BE2C (cell line): ENCODE results near the gene CERK.

Experiments used
- DNase-seq: peaks from one replicate; pipeline ENCODE4 v3.0.0-alpha.2; 2020
- H3K27me3 ChIP-seq: fragments of 250-450 bp; sonication (Bioruptor Pico); 2 replicates; pipeline ENCODE4 v1.5.1; 2020; ENCODE audit warnings: mild to moderate bottlenecking
- H3K36me3 ChIP-seq: fragments of 250-450 bp; sonication (Bioruptor Pico); 2 replicates; pipeline ENCODE4 v1.5.1; 2020; ENCODE audit warnings: mild to moderate bottlenecking
- H3K4me1 ChIP-seq: fragments of 250-450 bp; sonication (Bioruptor Pico); 2 replicates; pipeline ENCODE4 v1.5.1; 2020
- H3K4me3 ChIP-seq: 2 replicates; pipeline ENCODE4 v1.5.1; 2011; ENCODE audit warnings: low read depth, low read length
- H3K9me3 ChIP-seq: fragments of 250-450 bp; sonication (Bioruptor Pico); 2 replicates; pipeline ENCODE4 v1.5.1; 2020
- TF ChIP-seq, protein P1 (sequence below): IDR thresholded peaks from 2 replicates; pipeline ENCODE4 v1.5.1; 2012; ENCODE audit warnings: mild to moderate bottlenecking, low read depth, low read length

CERK gene

GRCh38 chr22:46656856-46657654 lies 81.0 kb downstream of the CERK start:
- H3K4me3 ChIP-seq = no peak overlapping the region
- no peaks in the 10 kb centered on the region for H3K27me3 ChIP-seq
- no peaks in the 10 kb centered on the region for H3K9me3 ChIP-seq
- peaks cover 15% of the 10 kb centered on the region for H3K4me1 ChIP-seq
- TF ChIP-seq, protein P1, sequence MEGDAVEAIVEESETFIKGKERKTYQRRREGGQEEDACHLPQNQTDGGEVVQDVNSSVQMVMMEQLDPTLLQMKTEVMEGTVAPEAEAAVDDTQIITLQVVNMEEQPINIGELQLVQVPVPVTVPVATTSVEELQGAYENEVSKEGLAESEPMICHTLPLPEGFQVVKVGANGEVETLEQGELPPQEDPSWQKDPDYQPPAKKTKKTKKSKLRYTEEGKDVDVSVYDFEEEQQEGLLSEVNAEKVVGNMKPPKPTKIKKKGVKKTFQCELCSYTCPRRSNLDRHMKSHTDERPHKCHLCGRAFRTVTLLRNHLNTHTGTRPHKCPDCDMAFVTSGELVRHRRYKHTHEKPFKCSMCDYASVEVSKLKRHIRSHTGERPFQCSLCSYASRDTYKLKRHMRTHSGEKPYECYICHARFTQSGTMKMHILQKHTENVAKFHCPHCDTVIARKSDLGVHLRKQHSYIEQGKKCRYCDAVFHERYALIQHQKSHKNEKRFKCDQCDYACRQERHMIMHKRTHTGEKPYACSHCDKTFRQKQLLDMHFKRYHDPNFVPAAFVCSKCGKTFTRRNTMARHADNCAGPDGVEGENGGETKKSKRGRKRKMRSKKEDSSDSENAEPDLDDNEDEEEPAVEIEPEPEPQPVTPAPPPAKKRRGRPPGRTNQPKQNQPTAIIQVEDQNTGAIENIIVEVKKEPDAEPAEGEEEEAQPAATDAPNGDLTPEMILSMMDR = no peak
- peaks cover 9% of the 10 kb centered on the region for H3K36me3 ChIP-seq
- no peak for DNase-seq

GRCh38 chr22:46655861-46656608 lies 82.0 kb downstream of the CERK start:
- Histone ChIP-seq H3K4me1 (peaks cover 5% of the 10 kb centered on the region), H3K9me3 (no peaks in the 10 kb centered on the region), H3K36me3 (peaks cover 9% of the 10 kb centered on the region), H3K27me3 (no peaks in the 10 kb centered on the region), H3K4me3 (no peak overlapping the region)
- no peak for DNase-seq
- TF ChIP-seq, protein P1 = no peak

DNA sequence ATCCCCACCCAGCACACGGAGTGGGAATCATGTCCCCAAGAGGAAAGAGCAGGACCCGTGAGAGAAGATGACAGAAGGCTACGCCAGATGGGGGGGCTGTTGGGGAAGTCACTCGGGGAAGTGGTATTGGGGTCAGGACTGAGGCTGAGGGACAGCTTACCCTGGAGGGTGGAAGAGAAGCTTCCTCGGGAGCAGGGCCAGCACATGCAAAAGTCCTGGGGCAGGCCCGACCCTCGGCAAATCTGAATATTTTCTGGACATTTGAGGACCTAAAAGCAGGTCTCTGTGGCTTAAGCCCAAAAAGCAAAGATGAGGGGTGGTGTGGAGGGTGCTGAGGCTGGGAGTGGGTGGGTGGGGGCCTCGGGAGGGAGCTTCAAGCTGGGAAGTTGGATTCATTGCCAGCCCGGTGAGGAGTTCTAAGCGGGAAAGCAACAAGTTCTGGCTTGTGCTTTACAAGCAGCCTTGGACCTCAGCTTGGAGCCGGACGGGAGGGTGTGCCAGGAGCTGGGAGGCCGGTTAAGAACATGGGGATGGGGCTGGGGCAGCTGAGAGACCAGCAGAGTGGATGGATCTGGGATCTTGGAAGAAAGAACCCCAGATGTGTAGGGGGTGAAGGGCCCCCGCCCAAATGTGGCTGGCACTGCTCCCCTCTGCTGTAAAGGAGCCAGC lies 83.0 kb downstream of the CERK start:
- Histone ChIP-seq H3K36me3 (peaks cover 9% of the 10 kb centered on the region), H3K9me3 (no peaks in the 10 kb centered on the region), H3K4me3 (no peak overlapping the region), H3K27me3 (no peaks in the 10 kb centered on the region), H3K4me1 (no peaks in the 10 kb centered on the region; the same call in 1 of the 2 replicates)
- no peak for DNase-seq
- TF ChIP-seq, protein P1 = no peak

GRCh38 chr22:46654426-46654825 lies 83.6 kb downstream of the CERK start:
- H3K4me3 ChIP-seq = no peak overlapping the region
- peaks cover 3% of the 10 kb centered on the region; the same call in 1 of the 2 replicates for H3K4me1 ChIP-seq
- H3K27me3 ChIP-seq = no peaks in the 10 kb centered on the region
- H3K9me3 ChIP-seq = no peaks in the 10 kb centered on the region
- TF ChIP-seq, protein P1 = no peak
- H3K36me3 ChIP-seq = peaks cover 9% of the 10 kb centered on the region
- DNase-seq = no peak

DNA sequence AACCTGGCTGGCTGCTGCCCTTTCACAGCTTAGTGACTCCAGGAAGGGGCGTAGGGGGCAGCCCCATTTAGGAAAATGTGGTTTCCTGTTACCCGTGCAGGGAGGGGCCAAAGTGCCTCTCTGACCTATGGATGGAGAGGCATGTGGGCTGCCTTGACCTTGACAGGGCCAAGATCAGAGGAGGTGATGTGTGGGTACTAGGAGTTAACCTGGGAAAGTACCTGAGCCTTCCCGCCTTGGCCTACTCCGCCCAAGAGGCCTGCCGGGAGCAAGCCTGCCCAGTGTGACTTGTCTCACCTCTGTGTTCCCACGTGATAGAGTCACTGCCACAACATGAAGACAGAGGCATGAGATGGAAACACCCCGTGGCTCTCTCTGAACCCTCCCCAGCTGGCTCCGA lies 84.5 kb downstream of the CERK start:
- Histone ChIP-seq H3K9me3 (no peaks in the 10 kb centered on the region), H3K36me3 (peaks cover 5% of the 10 kb centered on the region), H3K27me3 (no peaks in the 10 kb centered on the region), H3K4me3 (no peak overlapping the region), H3K4me1 (peaks cover 9% of the 10 kb centered on the region; the same call in 1 of the 2 replicates)
- TF ChIP-seq, protein P1 = no peak
- no peak for DNase-seq
